Mesothelial cell of epicardium (in vitro differentiated cells): ENCODE results near the gene GEMIN5. TPM values are rescaled to one million over a fixed set of nuclear protein-coding genes. Genes with fewer than 3 reads are reported as not detected.

ENCODE experiments used
- DNase-seq, 2 experiments: peaks; one replicate each; pipeline ENCODE4 v3.0.0; 2021; ENCODE audit warnings: low spot score in 2 of 2; ENCODE audit not compliant: unreplicated experiment in 2 of 2
- H3K27ac Mint-ChIP-seq: 2 replicates; pipeline ENCODE4 v1.8.0; 2021; ENCODE audit warnings: mixed read lengths
- H3K27me3 Mint-ChIP-seq: 2 replicates; pipeline ENCODE4 v1.8.0; 2021; ENCODE audit warnings: low read depth, mixed read lengths
- H3K36me3 Mint-ChIP-seq: 2 replicates; pipeline ENCODE4 v1.8.0; 2021; ENCODE audit warnings: mixed read lengths
- H3K4me1 Mint-ChIP-seq: 2 replicates; pipeline ENCODE4 v1.8.0; 2021; ENCODE audit warnings: mixed read lengths
- H3K4me3 Mint-ChIP-seq: 2 replicates; pipeline ENCODE4 v1.8.0; 2021; ENCODE audit warnings: mild to moderate bottlenecking, moderate library complexity, mixed read lengths
- H3K9me3 Mint-ChIP-seq: 2 replicates; pipeline ENCODE4 v1.8.0; 2021; ENCODE audit warnings: mixed read lengths
- CTCF ChIP-seq: fragments of 200-600 bp; sonication (generic); IDR thresholded peaks from one replicate; pipeline ENCODE4 v1.5.0; 2021; ENCODE audit warnings: antibody characterized with exemption; ENCODE audit not compliant: unreplicated experiment
- total RNA-seq: library from RNA; stranded (reverse); gene quantifications from 3 replicates; pipeline ENCODE4 v1.2.1, GENCODE V29; 2021

The GEMIN5 gene
- total RNA-seq, 1 donor from 2014 or later, result 21.9 TPM

- Mint-ChIP-seq H3K4me3 (no peak overlapping the region), H3K9me3 (no peaks in the 10 kb centered on the region), H3K36me3 (peaks cover 20% of the 10 kb centered on the region), H3K27me3 (no peaks in the 10 kb centered on the region), H3K4me1 (peaks cover 11% of the 10 kb centered on the region), H3K27ac (peak overlapping the region; percentile 9)
- no peak for TF ChIP-seq CTCF
- DNase-seq, result no peak
Observed at GRCh38 chr5:154840435-154841272, 97.4 kb downstream of the GEMIN5 start.

Other genes starting within 250 kb of the GEMIN5 start
- 245 to 249 TPM (median 245 TPM) in 3 replicates for gene LARP1, start 182.8 kb downstream of the GEMIN5 start, total RNA-seq
- 30.6 to 33.9 TPM (median 33.8 TPM) in 3 replicates for gene FAXDC2, start 87.6 kb downstream of the GEMIN5 start, total RNA-seq
- gene CNOT8, start 79.6 kb downstream of the GEMIN5 start, total RNA-seq, result 54.4 to 58.3 TPM (median 54.6 TPM) in 3 replicates
- gene MRPL22, start 2.9 kb upstream of the GEMIN5 start, total RNA-seq, result 36.0 to 46.4 TPM (median 41.7 TPM) in 3 replicates
- 0.07 to 0.11 TPM in 2 of 3 replicates, not detected in the other for gene KIF4B, start 75.5 kb upstream of the GEMIN5 start, total RNA-seq